Astrocyte of the spinal cord (primary cell): Measurements from ENCODE around the gene FAM83C.
"Not testable (repeated sequence)": the region's sequence is repeated elsewhere in the genome, so short reads cannot be mapped to it uniquely, and the experiment has no call there.

Source experiments
- DNase-seq: peaks from one replicate; pipeline ENCODE4 v3.0.0; 2011; ENCODE audit warnings: low read depth, low spot score
- H3K4me3 ChIP-seq: 2 replicates; pipeline ENCODE4 v1.5.1; 2011; ENCODE audit warnings: low read depth, mild to moderate bottlenecking, low read length, moderate library complexity
- in situ Hi-C: cut with HindIII; loops from 2 replicates; pipeline ENCODE4 v1.10.0; 2017; ENCODE audit warnings: low sequenced_read_pairs
- TF ChIP-seq, protein P1 (sequence below): IDR thresholded peaks from 2 replicates; pipeline ENCODE4 v1.5.1; 2012; ENCODE audit warnings: low read depth, mild to moderate bottlenecking, low read length, inconsistent platforms

FAM83C gene

DNA sequence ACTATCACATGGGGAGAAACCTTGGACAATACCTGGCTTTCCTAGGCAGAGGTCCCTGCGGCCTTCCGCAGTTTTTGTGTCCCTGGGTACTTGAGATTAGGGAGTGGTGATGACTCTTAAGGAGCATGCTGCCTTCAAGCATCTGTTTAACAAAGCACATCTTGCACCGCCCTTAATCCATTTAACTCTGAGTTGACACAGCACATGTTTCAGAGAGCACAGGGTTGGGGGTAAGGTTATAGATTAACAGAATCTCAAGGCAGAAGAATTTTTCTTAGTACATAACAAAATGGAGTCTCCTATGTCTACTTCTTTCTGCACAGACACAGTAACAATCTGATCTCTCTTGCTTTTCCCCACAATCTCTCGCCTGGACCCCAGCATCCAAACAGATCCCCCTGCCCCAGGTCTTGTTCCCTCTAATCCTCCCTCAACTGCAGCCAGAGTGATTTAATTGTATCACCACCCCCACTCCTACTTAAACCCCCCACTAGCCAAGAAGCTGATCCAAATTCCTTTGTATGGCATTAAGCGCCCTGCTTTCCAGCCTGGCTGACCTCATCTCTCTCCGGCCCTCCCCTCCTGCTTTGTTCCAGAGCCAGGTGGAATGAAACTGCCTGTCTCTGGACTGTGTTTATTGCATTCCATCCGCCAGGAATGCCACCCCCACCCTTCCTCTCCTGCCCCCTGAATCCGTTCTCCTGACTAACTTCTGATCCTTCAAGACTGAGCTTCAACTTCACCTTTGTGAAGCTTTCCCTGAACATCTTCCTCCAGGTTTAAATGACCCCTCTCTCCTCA lies 29.3 kb downstream of the FAM83C start:
- peak; percentile 61 for DNase-seq

GRCh38 chr20:35262321-35262720 lies 29.9 kb downstream of the FAM83C start:
- in situ Hi-C loops, H3K4me3 ChIP-seq, DNase-seq: not testable (repeated sequence)

More for the DNA sequence above, 29.3 kb downstream of the FAM83C start:
- TF ChIP-seq, protein P1, sequence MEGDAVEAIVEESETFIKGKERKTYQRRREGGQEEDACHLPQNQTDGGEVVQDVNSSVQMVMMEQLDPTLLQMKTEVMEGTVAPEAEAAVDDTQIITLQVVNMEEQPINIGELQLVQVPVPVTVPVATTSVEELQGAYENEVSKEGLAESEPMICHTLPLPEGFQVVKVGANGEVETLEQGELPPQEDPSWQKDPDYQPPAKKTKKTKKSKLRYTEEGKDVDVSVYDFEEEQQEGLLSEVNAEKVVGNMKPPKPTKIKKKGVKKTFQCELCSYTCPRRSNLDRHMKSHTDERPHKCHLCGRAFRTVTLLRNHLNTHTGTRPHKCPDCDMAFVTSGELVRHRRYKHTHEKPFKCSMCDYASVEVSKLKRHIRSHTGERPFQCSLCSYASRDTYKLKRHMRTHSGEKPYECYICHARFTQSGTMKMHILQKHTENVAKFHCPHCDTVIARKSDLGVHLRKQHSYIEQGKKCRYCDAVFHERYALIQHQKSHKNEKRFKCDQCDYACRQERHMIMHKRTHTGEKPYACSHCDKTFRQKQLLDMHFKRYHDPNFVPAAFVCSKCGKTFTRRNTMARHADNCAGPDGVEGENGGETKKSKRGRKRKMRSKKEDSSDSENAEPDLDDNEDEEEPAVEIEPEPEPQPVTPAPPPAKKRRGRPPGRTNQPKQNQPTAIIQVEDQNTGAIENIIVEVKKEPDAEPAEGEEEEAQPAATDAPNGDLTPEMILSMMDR = peak; percentile 18
- in situ Hi-C loops, H3K4me3 ChIP-seq: not testable (repeated sequence)

DNA sequence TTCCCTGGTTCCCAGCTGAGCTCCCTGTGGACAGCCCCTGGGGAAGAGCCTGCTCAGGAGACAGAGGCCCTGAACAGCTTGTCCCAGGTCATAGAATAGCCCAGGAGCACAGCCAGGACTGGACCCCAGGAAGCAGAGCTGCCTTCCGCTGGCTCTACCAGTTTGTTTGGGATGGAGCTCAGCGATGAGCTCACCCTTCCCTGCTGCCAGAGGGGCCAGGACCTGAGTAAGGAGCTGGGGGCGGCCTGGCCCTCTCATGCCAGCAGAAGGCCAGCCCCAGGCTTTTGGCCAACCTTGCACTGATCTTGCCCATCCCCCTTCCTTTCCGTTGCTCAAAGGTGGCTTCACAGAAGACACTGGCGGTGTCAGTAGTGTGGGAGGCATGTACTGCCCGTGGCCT lies 31.8 kb downstream of the FAM83C start:
- no peak overlapping the region for H3K4me3 ChIP-seq
- in situ Hi-C loops = no loop called here
- no peak for DNase-seq
- TF ChIP-seq, protein P1 = no peak

- no peak overlapping the region for H3K4me3 ChIP-seq
- TF ChIP-seq, protein P1 = no peak
- in situ Hi-C loops = no loop called here
- DNase-seq = peak; percentile 27
Observed at GRCh38 chr20:35257175-35257909, 34.9 kb downstream of the FAM83C start.

GRCh38 chr20:35254448-35254999 lies 37.7 kb downstream of the FAM83C start:
- DNase-seq = no peak
- in situ Hi-C loops = no loop called here
- TF ChIP-seq, protein P1 = no peak
- no peak overlapping the region for H3K4me3 ChIP-seq

- in situ Hi-C loops = no loop called here
- TF ChIP-seq, protein P1 = no peak
- H3K4me3 ChIP-seq = no peak overlapping the region
- no peak for DNase-seq
Observed at GRCh38 chr20:35253010-35253409, 39.2 kb downstream of the FAM83C start.

DNA sequence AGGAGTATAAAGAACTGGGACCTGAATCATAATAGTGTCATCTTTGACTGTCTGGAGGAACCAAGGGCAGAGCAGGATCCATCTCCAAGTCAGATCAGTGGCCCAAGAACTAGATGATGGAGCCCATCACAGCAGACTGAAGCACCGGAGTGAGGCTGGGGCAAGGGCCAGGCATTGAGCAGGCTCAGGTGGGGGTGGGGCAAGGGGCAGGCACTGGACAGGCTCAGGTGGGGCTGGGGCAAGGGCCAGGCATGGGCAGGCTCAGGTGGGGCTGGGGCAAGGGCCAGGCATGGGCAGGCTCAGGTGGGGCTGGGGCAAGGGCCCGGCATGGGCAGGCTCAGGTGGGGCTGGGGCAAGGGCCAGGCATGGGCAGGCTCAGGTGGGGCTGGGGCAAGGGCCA lies 39.6 kb downstream of the FAM83C start:
- in situ Hi-C loops, DNase-seq, H3K4me3 ChIP-seq: not testable (repeated sequence)
